SK-N-MC (cell line): ENCODE measurements around the gene PDLIM7.

Experiments
- EZH2 ChIP-seq: fragments of 200-600 bp; sonication (generic); IDR thresholded peaks from one replicate; pipeline ENCODE4 v1.6.1; 2017; ENCODE audit warnings: antibody characterized with exemption
- FOXP2 ChIP-seq: optimal IDR thresholded peaks from 2 replicates; pipeline ENCODE3; 2011; ENCODE audit warnings: mild to moderate bottlenecking, moderate library complexity; ENCODE audit not compliant: insufficient read depth; ENCODE audit errors: extremely low read length, control extremely low read depth
- POLR2AphosphoS5 ChIP-seq: IDR thresholded peaks from 2 replicates; pipeline ENCODE4 v1.6.1; 2012; ENCODE audit warnings: mild to moderate bottlenecking, low read depth, low read length, borderline replicate concordance

- TF ChIP-seq EZH2 (no peak), POLR2AphosphoS5 (no peak), FOXP2 (no peak)
Measured at GRCh38 chr5:177494346-177495195, 2.8 kb downstream of the PDLIM7 start.
